HG03571 (cell line): Measurements from ENCODE around the gene SFXN5.

Experiments
- ATAC-seq: cut with Tn5 transposase; IDR thresholded peaks from one replicate; pipeline ENCODE4 v1.9.1; 2021; ENCODE audit not compliant: unreplicated experiment

SFXN5 gene

DNA sequence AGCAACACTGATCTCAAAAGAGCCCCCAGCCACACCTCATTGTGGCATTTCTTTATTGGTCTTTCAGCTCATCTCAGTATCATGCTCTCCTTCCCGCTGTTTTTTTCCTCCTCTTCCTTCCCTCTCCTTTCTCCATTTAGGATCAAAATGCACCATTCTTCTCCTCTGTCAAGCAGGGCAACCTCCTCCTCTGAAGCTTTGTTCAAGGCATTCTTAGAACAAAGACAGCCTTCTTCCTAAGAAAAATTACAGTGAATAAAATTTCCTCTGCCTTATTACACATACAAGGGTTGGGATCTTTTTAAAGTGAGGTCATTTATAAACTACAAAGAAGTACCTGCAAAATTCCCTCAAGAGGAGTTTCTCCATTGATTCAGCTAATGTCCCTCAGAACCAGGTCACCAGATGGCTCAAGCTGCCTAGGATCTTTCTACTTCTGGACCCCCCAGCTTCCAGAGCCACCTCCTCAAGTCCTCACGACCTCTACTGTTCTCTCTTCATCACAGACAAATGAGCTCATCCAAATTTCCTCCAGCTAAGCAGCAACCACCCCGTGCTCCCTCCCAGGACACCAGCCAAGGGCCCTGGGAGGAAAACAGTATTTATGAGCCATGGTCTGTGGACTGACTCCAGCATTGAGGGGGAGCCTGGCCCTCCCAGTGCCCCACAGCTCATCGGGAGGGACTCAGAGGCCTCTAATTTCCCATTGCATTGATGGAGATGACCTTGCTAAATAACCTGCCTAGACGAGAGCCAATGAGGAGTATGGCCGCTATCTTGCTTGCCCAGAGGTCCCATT, 18.0 kb downstream of the SFXN5 start:
- ATAC-seq = no peak

DNA sequence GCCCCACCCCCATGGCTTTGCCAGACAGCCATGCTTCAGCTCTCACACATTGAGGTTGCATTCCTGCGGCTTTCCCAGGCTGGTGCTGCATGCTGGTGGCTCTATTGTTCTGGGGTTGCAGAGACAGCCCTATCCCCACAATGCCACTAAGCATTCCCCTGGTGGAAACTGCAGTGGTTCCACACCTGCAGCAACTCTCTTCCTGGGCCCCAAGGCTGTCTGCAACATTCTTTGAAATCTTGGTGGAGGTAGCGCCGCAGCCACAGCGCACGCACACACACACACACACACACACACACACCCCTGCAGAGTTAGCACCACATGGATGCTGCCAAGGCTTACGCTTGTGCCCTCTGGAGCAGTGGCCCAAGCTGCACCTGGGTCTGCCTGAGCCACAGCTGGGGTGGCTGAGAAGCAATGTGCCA, 21.4 kb downstream of the SFXN5 start:
- ATAC-seq = no peak

DNA sequence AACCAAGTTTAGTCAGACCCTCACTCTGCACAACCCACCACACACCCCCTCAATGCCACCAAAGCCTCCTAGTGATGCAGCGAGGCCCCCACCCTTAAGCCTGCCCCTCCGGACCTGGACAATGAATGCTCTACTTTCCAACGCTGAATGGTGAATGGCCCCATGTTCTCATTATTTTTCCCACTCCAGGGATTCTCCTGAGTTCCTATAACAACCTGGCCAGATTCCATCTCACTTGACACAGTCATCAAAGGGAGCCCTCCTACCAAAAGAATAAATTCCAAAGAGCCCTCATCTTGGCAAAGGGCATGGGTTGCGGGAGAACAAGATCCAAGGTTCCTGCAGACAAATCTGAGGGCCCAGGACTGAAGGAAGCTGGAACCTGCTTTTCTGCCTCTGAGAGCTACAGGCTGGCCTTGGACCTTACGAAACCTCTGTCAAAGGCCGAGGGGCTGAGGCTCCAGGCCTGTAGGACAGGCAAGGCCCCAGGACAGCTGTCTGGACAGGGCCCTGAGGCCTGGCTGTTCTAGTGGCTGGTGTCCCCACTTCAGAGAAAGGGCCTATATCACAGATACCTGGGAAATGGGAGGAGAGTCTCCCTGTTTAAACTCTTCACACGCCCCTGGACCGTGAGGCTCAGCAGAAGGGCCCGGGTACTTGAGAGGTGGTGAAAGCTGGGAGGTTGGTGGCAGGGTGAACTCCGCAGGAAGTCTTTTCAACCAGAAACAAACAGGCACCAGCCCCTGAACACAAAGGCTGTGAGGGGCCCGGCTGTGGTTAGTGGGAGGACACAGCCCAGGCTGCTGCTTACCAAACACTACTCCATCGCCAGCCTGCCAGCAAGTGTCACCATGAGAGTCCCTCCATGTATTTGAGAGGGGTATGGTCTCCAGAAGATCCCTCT, 27.3 kb downstream of the SFXN5 start:
- no peak for ATAC-seq

DNA sequence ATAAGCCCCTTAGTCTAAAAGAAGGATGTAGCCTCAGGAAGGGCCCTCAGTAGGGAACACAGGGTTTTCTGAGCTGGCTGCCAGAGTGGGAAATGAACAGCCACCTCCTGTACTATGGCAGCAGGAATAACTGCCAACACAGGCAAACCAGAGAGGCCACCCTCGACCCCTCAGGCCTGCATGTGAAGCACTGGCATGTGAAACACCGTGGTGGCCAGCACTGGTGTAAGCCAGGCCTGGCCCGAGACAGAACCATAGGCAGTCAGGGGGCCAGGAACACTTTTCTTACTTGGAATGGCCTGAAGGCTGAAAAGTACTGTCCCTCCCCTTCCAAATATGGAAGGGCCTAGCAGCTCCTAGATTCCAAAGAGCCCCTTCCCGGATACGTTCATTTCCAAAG, 28.2 kb downstream of the SFXN5 start:
- no peak for ATAC-seq

DNA sequence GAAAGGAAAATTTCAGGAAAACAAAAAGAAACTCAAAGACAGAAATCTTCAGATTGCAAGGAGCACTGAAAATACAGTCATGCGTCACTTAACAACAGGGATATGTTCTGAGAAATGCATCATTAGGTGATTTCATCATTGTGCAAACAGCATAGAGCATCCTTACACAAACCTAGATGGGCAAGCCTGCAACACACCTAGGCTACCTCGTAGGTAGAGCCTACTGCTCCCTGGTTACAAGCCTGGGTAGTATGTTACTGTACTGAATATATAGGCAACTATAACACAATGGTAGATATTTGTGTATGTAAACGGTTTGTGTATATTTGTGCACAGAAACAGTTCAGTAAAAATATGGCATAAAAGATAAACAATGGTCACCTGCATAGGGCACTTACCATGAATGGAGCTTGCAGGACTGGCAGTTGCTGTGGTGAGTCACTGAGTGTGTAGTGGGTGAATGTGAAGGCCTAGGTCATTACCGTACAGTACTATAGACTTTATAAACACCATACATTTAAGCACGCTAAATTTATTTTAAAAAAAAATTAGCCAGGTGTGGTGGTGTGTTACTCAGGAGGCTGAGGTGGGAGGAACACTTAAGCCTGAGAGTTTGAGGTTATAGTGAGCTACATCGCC, 33.4 kb downstream of the SFXN5 start:
- no peak for ATAC-seq

DNA sequence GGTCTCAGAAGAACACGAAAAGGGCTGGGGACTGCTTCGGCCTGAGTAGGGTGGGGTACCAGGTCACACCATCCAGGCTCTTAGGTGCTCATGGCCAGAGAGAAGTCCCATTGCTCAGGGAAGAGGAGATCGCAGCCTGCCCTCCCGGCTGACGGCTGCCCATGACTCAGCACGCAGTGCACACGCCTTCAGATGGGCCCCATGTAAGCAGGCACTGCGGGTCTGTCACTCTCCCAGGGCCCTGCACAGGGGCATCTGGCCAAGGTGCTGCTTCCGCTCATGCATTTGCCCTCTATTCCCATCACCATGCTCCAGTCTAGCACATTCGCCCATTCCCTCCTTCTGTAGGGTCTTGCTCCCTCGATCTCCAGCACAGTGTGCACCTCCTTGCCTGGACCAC, 34.7 kb downstream of the SFXN5 start:
- ATAC-seq = no peak

DNA sequence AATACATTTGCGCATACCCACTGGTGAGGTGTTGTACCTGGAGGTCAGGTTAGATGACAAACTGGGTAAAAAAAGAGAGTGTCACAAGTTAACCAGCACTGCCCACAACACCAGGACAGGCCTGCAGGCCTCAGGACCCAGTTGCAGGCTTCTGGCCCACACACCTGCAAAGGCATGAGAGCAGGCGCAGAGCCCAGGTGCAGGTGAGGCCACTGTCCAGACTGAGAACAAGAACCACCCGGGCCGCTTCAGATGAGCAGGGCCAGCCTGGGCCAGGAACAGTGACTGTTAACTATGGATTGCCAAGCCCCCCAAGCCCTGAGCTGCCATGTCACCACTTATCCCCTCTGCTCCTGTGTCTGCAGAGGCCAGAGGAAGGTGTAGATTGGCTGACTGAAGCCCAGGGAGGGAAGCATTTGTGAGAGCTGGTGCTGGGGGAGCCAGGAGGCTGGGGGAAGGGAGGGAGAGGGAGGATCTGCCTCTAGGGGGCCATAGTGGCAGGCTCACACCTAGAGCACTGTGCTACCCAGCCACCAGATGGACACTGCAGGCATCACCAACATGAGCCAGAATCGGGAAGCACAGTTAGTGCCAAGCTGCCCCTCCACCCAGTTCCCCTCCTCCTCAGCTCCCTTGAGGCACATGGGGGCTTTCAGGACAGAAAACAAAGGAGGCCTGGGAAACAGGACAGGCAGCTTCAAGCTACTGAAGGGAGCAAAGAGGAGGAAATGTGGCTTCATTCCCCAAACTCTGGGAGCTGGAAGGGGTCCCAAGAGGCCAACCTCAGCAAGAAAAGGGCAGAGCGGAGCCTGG, 35.4 kb downstream of the SFXN5 start:
- ATAC-seq = no peak

DNA sequence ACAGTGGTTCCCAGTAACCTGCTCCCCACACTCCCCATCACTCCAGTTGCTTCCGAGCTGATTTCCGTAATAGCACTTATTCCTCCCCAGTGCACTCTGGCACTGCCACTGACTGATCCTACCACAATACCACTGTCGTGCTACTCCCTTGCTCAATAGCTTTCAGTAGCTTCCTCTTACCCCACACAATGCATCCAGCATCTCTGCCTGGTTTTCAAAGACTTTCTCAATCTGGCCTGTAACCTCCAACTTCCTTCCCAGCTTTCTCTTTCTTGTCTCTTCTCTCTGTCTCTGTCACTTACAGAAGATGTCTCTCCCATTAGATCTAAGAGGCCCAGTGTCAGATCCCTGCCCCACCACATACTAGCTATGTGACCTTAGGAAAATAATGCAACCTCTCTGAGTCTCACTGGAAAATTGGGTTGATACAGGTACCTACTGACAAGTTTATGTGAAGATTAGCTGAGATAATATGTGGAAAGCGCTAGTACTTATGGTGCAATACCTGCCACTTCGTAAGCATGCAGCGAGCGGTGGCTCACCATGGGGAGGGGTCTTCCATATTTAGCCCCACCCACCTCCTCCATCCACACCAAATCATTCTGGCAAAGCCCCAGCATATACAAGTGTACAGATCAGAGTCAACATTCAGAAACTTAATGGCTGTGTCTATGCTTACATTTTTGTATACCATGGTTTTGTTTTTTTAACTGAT, 36.7 kb downstream of the SFXN5 start:
- no peak for ATAC-seq

DNA sequence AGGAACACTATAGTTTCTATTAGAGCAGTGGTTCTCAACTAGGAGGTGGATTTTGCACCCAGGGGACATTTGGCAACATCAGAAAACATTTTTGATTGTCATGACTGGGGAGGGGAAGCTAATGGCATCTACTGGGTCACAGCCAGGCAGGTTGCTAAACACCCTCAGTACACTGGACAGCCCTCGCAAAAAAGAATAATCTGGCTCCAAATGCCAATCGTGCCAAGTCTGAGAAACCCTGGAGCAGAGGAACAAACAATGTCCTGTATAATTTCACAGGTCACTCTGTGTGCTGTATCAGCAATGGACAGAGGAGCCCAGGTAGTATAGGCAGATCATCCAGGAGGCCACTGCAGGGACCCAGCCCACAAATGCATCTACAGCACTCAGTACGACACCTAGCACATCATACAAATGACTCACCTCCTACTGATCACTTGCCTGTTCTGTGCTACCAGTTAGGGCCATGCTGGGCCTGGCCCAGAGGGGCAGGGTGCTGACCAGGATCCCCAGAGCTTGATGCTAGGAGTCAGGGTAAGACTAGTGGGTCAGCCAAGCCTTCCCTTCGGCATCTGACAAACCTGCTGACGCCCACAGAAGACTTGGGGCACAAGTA, 37.6 kb downstream of the SFXN5 start:
- no peak for ATAC-seq

DNA sequence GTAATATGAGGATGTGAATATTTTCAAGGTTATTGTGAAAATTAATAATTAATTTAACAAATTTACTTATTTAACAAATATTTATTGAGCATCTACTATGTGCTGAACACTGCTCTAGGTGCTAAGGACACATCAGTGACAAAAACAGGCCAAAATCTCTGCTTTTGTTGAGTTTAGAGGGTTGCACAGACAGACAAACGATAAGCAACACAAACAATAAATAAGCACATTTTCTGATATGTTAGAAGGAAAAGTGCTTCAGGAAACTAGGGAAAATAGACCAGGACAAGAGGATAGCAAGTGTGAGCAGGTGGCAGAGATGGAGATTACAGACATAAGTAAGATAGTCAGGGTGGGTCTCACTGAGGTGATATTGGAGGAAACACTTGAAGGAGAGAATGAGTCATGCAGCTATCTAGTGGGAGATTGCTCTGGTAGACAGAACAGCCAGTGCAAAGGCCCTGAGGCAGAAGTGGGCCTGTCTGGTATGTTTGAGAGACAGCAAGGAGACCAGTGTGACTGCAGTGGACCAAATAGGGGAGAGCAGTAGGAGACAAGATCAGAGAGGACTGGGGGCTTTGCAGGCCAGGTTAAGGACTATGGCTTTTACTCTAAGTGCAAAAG, 38.3 kb downstream of the SFXN5 start:
- ATAC-seq = no peak

DNA sequence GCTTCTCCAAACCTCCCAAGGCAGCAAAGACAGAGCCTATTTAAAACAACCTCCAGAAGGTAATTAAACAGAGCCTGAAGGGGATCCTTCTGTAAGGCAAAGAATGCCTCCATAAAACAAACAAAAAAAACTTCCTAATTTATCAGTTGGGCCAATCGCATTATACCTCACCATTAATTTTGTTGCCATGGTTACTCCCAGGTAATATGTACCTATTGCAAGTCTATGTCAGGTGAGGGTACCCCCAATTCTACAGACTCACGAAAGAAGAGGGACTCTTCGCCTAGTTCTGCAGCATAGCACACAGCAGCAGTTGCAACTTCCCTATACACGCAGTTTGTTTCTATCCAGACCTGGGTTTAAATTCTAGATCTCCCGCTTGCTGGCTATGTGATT, 38.8 kb downstream of the SFXN5 start:
- ATAC-seq = no peak

DNA sequence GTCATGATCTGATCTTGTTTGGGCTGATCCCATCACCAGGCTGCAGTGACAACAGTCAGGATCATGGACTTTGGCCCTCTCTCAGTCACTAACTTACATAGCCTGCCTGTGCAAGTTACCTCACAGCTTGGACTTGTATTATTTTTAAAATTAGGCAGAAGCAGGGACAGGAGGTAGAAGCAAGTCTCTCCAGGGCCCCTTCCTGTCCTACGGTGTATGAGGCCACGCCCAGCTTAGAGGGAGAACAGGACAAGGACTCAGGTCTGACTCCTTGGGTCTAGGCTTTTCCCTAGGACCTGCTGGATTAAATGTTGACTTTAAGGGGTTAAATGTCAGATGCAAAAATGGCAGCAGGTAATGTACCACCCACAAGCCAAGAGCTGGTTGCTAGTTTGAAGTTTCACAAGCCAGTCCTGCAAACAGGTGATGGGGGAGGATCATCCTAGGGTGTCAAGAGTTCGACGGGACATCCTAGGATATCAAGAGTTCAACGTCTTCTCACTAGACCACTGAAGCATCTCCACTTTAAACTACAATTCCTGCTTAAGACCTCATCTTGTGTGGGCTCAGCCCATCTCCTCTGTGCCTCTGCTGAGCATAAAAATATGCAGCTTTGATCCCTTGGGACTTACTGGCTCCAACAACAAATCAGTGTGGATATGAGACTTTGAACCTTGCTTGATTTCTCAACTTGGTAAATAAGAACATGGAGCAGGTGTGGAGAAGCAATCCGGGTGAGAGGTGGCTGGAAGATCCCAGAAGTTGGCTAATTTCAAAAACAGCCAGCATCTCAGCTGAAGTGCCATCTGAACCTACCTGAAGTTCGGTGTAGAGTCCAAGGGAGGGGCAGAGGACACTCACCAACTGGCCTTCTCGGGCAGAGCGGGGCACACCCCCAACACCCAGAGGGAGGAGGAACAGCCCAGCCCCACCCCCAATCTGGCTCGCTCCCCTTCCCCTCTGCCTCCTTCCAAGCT, 39.5 kb downstream of the SFXN5 start:
- ATAC-seq = no peak

DNA sequence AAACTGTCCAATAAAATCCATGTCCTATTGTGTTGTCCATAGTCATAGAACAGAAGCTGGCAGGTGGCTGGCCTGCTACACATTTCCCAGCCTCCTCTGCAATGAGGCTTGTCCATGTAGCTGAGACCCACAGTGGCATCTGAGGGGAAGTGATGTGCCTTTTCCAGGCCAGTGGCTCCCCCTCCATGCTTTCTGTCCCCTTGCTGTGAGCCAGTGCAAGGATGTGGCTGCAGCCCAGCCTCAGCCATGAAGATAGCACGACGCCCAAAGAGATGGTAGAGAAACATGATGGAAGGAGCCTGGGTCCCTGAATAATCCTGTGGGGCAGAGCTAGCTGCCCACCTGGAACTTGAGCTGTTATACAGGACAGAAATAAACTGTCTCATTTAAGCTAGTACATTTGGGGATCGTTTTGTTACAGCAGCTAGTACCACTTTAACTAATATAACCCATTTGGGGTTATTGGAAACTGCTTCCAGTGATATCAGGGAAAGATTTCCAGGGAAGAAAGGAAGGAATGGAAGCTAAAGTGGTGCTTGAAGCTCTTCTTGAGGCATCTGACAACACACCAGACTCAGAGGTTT, 40.3 kb downstream of the SFXN5 start:
- ATAC-seq = no peak

DNA sequence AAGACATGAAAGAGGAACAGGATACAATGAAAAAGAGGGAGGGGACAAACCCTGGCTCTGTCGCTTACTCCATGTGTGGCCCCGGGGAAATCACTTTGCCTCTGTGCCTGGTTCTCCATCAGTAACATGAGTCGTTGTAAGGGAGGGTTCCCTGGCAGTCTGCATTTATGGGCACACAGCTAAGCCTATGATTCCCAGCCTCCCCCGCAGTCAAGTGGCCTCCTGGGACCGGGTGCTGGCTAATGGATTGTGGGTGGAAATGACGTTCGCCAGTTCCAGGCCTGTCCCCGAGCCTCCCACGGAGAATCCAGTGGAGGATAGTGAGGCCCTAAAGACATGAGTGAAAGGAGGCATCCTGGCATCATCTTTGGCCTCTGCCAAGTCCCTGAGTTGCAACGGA, 42.7 kb downstream of the SFXN5 start:
- ATAC-seq = no peak

DNA sequence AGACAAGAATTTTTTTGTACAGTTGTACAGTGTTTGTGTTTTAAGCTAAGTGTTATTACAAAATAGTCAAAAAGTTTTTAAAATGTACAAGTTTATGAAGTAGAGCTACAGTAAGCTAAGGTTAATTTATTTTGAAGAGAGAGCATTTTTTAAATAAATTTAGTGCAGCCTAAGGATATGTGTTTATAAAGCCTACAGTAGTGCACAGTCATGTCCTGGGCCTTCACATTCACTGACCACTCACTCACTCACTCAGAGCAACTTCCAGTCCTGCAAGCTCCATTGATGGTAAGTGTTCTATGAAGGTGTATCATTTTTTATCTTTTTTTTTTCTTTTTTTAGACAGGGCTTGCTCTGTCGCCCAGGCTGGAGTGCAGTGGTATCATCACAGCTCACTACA, 44.2 kb downstream of the SFXN5 start:
- no peak for ATAC-seq

DNA sequence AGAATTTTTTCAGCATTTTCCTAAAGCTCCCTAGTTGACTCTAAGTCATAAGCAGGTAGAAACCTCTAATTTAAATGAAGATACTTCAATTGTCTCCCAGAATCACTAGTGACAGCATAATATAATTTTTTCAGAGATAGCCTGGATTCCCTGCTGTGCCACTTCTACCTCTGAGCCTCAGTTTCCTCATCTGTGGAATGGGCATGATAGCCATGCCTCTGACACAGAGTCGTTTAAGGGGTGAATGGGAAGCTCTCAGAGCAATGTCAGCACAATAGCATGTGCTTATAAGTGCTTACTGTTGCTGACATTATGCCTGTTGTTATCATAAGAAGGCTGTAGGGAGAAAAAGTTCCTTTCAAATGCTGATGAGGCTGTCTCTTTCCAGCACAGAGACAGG, 48.0 kb downstream of the SFXN5 start:
- no peak for ATAC-seq

DNA sequence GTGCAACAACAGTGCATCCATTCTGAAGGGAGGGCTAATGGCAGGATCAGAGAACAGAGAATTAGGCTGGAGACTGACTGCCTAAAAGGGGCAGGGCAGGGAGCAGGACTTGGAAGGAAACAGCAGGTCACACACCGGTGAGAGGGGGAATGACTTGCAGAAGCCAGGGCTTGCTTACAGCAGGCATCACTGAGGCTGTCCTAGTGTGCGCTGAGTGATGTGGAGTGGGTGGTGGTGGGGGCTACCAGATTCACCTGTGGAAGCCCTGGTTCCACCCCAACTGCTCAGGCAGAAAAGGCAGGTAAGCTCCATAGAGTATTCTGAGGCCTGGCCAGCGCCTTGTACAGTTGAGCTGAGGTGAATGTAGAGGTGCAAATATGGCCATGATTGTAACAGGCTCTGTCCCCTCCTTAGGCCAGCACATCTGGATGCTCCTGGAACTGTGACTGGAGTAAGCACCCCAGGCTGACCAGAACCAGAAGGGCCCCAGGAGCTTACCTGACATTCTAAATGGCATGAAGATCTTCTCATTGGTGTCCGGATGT, 49.4 kb downstream of the SFXN5 start:
- ATAC-seq = no peak
